Body of pancreas (tissue), 4 donors: ENCODE data around the gene NELFE.
"Not testable (repeated sequence)": the region's sequence is repeated elsewhere in the genome, so short reads cannot be mapped to it uniquely, and the experiment has no call there.

Experiments
- POLR2A ChIP-seq, 3 donors: fragments of 450-650 bp; IDR thresholded peaks; one replicate each; pipeline ENCODE4 v1.6.1; 2016; ENCODE audit warnings: antibody characterized with exemption in 3 of 3, mild to moderate bottlenecking in 2 of 3
- TF ChIP-seq, protein P1 (sequence below), 7 experiments: fragments of 450-650 bp in 4 of 7; fragments of 200-600 bp in 3 of 7; sonication (generic) in 3 of 7; IDR thresholded peaks; one replicate each; pipeline ENCODE4 v1.5.1; 2016 to 2019; ENCODE audit warnings: antibody characterized with exemption in 7 of 7

GRCh38 chr6:32002546-32003268 is 43.9 kb upstream of the NELFE start:
- not testable (repeated sequence) for TF ChIP-seq POLR2A (IDR thresholded peaks at IDR 0.05)
- TF ChIP-seq, protein P1, sequence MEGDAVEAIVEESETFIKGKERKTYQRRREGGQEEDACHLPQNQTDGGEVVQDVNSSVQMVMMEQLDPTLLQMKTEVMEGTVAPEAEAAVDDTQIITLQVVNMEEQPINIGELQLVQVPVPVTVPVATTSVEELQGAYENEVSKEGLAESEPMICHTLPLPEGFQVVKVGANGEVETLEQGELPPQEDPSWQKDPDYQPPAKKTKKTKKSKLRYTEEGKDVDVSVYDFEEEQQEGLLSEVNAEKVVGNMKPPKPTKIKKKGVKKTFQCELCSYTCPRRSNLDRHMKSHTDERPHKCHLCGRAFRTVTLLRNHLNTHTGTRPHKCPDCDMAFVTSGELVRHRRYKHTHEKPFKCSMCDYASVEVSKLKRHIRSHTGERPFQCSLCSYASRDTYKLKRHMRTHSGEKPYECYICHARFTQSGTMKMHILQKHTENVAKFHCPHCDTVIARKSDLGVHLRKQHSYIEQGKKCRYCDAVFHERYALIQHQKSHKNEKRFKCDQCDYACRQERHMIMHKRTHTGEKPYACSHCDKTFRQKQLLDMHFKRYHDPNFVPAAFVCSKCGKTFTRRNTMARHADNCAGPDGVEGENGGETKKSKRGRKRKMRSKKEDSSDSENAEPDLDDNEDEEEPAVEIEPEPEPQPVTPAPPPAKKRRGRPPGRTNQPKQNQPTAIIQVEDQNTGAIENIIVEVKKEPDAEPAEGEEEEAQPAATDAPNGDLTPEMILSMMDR (IDR thresholded peaks at IDR 0.05), result not testable (repeated sequence)
